Stimulated activated CD4-positive, alpha-beta T cell treated with anti-CD3 and anti-CD28 coated beads, TNF-alpha, amount 100 ng/mL, for 48 hours (primary cell): ENCODE measurements around the gene USP19.

Experiments
- DNase-seq, 3 donors: peaks; one replicate each; pipeline ENCODE4 v3.0.0-alpha.2; 2020; ENCODE audit warnings: low read depth in 3 of 3

Gene USP19

DNA sequence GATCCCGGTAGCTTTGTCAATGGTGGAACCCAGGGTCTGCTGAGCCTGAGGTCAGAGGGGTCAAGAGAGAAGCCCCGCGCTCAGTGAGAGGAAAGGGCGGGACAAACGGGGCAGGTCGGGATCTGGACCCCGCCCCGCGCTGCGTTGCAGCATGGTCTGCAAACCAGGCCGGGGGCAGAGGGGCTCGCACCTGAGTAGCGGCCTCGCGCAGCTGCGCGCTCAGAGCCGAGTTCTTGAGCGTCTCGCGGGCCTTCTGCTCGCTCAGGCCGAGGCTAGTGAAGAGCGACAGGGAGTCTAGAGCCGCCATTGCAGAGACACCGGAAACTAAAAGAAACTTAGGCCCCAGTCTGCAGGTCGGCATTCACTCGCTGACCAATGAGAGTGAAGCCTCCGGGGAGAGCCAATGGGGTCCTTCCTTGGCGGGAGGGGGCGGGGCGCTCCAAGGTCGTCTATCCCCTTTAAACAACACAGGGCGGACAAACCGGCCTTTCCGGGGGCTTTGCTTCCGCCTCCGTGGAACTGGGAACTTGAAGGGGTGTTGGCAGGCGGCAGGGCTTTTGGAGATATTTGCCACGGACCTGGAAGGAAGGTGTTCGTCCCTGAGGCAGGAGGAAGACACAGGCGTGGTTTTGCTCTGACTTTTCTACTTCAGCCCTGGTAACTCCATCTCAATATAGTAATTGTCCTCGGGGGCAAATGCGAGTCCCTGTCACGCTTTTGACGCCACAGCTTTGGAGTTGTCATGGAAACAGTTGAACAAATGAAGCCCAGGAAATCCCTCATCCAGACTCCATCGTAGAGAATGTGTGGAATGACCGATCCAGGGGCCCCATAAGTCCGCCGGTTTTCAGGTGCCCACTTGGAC is 16.0 kb downstream of the USP19 start, which contains the start of gene QARS1:
TSS of gene QARS1 (minus strand) at position 331 of the 865 bp plus-strand sequence. CDS start at position 307, 24 bp downstream.
- DNase-seq = peak; percentile 77 to 86 (median 78)

DNA sequence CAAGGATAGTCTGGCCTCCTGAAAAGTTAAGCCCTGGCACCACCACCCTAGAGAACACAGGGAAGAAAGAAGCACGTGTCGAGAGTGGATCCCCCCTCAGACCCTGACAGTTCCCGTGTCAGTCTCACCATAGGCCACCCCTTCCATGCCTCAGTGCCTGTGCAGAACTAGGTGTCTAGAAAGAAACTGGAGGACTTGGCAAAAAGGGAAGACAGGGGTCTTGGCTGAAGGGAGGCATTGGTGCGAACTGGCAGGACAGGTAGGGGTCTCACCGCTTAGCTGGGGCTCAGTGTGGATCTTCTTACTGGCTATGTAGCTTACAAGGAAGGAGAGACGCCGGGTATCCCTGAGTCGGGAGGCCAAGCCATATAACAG is 16.6 kb downstream of the USP19 start:
- no peak for DNase-seq

GRCh38 chr3:49100046-49100615 is 20.5 kb downstream of the USP19 start:
- DNase-seq = no peak

GRCh38 chr3:49098910-49099630 is 21.6 kb downstream of the USP19 start:
- no peak for DNase-seq

- DNase-seq = no peak
These were observed 22.2 kb downstream of the USP19 start for GRCh38 chr3:49098429-49098828.

GRCh38 chr3:49093853-49094767 is 26.5 kb downstream of the USP19 start, which contains the start of gene QRICH1:
Gene QRICH1, minus strand, starts transcription at chr3:49094071. Its CDS starts 17,054 bp downstream, at chr3:49077017.
- peak; percentile 94 to 96 (median 94) for DNase-seq

DNA sequence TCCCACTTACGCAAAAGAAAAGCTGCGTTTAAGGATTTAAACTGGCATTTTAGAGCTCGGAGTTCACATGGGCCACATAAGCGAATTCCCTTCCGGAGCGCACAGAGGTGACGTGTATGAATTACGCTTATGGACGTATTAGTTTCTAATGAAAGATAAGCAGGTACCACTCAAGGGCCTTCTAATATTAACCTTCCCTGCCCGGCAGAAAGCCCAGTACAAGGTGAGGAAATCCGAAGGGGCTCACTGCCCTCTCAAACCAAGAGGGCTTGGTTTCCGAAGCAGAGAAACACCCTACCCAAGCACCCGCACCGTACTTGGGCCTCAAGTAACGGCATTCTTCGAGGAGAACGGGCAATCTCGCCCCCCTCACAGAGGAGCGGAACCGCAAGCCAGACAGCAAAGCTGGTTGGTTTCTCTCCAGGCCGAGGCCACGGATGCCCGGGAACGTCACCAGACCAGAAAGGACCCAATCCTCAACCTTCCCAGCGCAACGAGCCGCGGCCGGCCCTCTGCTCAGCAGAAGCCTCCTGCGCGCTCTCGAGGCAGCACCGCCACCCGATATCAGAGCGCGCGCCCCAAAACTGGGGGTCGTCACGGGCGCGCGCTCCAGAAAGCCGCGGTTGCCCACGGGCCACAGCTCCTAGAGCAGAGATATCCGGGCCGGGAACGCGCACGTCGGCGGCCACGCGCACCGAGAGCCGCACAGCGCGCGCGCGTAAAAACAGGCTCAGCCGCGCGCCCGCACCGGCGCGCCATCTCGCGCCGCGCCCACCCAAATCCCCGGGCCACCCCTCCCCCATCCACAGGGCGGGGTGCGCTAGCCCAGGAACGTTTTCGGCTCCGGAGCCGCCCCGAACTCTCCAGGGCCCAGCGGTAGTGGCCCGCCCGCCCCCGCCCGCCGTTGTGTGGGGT is 27.4 kb downstream of the USP19 start:
- peak; percentile 55 to 78 (median 73) for DNase-seq

GRCh38 chr3:49081429-49081828 is 39.2 kb downstream of the USP19 start:
- DNase-seq = no peak

- DNase-seq = no peak
These were observed 41.4 kb downstream of the USP19 start for GRCh38 chr3:49079270-49079669.

DNA sequence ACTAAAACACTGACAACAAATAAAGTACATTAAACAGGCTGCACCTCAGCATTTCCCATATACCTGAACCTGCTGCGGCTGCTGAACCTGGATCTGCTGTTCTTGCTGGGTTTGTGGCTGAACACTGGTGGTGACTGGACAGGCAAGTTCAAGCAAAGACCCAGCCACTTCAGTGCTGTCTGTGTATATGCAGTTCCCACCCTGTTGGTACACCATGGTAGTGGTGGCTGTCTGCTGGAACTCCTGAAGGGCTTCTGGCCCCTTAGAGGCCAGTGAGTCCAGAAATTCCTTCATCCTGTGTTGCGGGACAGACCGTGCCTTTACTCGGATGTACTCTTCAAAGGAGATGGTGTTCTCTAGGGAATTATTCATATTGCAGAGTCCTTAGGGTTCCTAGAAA is 44.0 kb downstream of the USP19 start:
- DNase-seq = no peak

DNA sequence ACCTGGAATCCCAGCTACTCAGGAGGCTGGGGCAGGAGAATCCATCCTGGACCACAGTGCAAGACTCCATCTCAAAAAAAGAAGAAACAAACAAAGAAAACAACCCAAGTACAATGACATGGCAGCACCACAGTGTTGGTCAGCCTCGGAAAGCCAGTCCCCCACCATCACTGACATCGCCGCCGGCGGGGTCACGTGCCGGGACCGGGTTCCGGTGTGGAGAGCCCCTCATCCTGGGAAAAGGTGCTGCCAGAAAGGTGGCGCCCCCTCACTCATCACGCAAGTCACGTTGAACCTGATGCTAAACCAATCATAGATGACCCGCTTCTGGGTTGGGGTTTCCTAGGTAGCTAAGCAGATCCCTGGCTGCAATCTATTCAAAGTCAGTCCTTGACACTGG is 44.5 kb downstream of the USP19 start:
- DNase-seq = no peak
